ENCODE data around the gene PPP1R37. TPM values are rescaled to one million over a fixed set of nuclear protein-coding genes. Genes with fewer than 3 reads are reported as not detected.
A peak's percentile ranks its signal among the peaks of the same experiment; 100 is the strongest.

The PPP1R37 gene
- total RNA-seq, 2 experiments from 2014 or later: 18.7 to 30.0 TPM

GRCh38 chr19:45059258-45059965 is 33.6 kb upstream of the PPP1R37 start:
- Mint-ChIP-seq H3K4me3 (no peak overlapping the region), H3K4me1 (no peaks in the 10 kb centered on the region), H3K9me3 (ENCODE audit: low read depth) (no peaks in the 10 kb centered on the region), H3K27ac (peak overlapping the region; percentile 25), H3K27me3 (no peaks in the 10 kb centered on the region), H3K36me3 (peaks cover 31% of the 10 kb centered on the region)
- CTCF ChIA-PET: interaction anchor here (0.6 to 4.3 kb wide), 47 partner anchors 9 to 329 kb away, joined by 3 to 25 read pairs (median 4); partner anchors contain the start of genes CLASRP, GEMIN7, PPP1R37 and TOMM40
- peak; percentile 91 for ATAC-seq
- DNase-seq: peak; percentile 88

GRCh38 chr19:45061965-45062364 is 31.0 kb upstream of the PPP1R37 start:
- Mint-ChIP-seq H3K9me3 (ENCODE audit: low read depth) (no peaks in the 10 kb centered on the region), H3K4me1 (no peaks in the 10 kb centered on the region), H3K27ac (no peak overlapping the region), H3K4me3 (no peak overlapping the region), H3K36me3 (peaks cover 36% of the 10 kb centered on the region), H3K27me3 (no peaks in the 10 kb centered on the region)
- ATAC-seq: no peak
- CTCF ChIA-PET: interaction anchor here (0.9 to 3.0 kb wide), 4 partner anchors 13 to 82 kb away, joined by 3 to 16 read pairs (median 3); partner anchors contain the start of gene GEMIN7
- no peak for DNase-seq

GRCh38 chr19:45063851-45064801 is 28.9 kb upstream of the PPP1R37 start:
- H3K9me3 Mint-ChIP-seq (ENCODE audit: low read depth): no peaks in the 10 kb centered on the region
- DNase-seq: no peak
- H3K36me3 Mint-ChIP-seq: peaks cover 26% of the 10 kb centered on the region
- H3K27ac Mint-ChIP-seq: no peak overlapping the region
- H3K27me3 Mint-ChIP-seq: no peaks in the 10 kb centered on the region
- no peak overlapping the region for H3K4me3 Mint-ChIP-seq
- ATAC-seq: no peak
- H3K4me1 Mint-ChIP-seq: no peaks in the 10 kb centered on the region
- CTCF ChIA-PET: interaction anchor here (1.0 to 1.6 kb wide), 2 partner anchors 11 to 16 kb away, joined by 5 read pairs; partner anchors contain the start of gene GEMIN7

GRCh38 chr19:45066921-45067661 is 25.9 kb upstream of the PPP1R37 start:
- DNase-seq (no peak), ATAC-seq (no peak)
- CTCF ChIA-PET: interaction anchor here (1.2 kb wide), 2 partner anchors 51 to 163 kb away, joined by 3 read pairs; no protein-coding TSS in a partner anchor
- Mint-ChIP-seq H3K27ac (no peak overlapping the region), H3K36me3 (peaks cover 25% of the 10 kb centered on the region), H3K27me3 (no peaks in the 10 kb centered on the region), H3K4me1 (no peaks in the 10 kb centered on the region), H3K4me3 (no peak overlapping the region), H3K9me3 (ENCODE audit: low read depth) (no peaks in the 10 kb centered on the region)

GRCh38 chr19:45068041-45068440 is 24.9 kb upstream of the PPP1R37 start:
- no peak for DNase-seq
- no peak overlapping the region for H3K4me3 Mint-ChIP-seq
- peaks cover 24% of the 10 kb centered on the region for H3K36me3 Mint-ChIP-seq
- CTCF ChIA-PET: interaction anchor here (1.2 to 1.9 kb wide), 2 partner anchors 9 to 164 kb away, joined by 3 to 8 read pairs; no protein-coding TSS in a partner anchor
- H3K27me3 Mint-ChIP-seq: no peaks in the 10 kb centered on the region
- no peaks in the 10 kb centered on the region for H3K9me3 Mint-ChIP-seq (ENCODE audit: low read depth)
- H3K27ac Mint-ChIP-seq: no peak overlapping the region
- ATAC-seq: no peak
- no peaks in the 10 kb centered on the region for H3K4me1 Mint-ChIP-seq

- ATAC-seq: no peak
- Mint-ChIP-seq H3K4me1 (no peaks in the 10 kb centered on the region), H3K36me3 (peaks cover 24% of the 10 kb centered on the region), H3K27ac (no peak overlapping the region), H3K4me3 (no peak overlapping the region), H3K9me3 (ENCODE audit: low read depth) (no peaks in the 10 kb centered on the region), H3K27me3 (no peaks in the 10 kb centered on the region)
- CTCF ChIA-PET: interaction anchor here (1.9 kb wide), 1 partner anchor 10 kb away, joined by 8 read pairs; no protein-coding TSS in a partner anchor
- DNase-seq: no peak
Measured at GRCh38 chr19:45069056-45069455, 23.9 kb upstream of the PPP1R37 start.

GRCh38 chr19:45070214-45070613 is 22.8 kb upstream of the PPP1R37 start:
- CTCF ChIA-PET: no interaction called here
- Mint-ChIP-seq H3K4me1 (peaks cover 4% of the 10 kb centered on the region), H3K27ac (no peak overlapping the region), H3K36me3 (peaks cover 21% of the 10 kb centered on the region), H3K27me3 (no peaks in the 10 kb centered on the region), H3K4me3 (no peak overlapping the region), H3K9me3 (ENCODE audit: low read depth) (no peaks in the 10 kb centered on the region)
- ATAC-seq (no peak), DNase-seq (no peak)

- Mint-ChIP-seq H3K36me3 (peaks cover 19% of the 10 kb centered on the region), H3K27me3 (no peaks in the 10 kb centered on the region), H3K27ac (no peak overlapping the region), H3K4me1 (peaks cover 4% of the 10 kb centered on the region), H3K9me3 (ENCODE audit: low read depth) (no peaks in the 10 kb centered on the region), H3K4me3 (no peak overlapping the region)
- ATAC-seq (no peak), DNase-seq (no peak)
- CTCF ChIA-PET: no interaction called here
Measured at GRCh38 chr19:45070861-45071544, 22.0 kb upstream of the PPP1R37 start.

GRCh38 chr19:45071545-45071938 is 21.4 kb upstream of the PPP1R37 start:
- Mint-ChIP-seq H3K27me3 (no peaks in the 10 kb centered on the region), H3K9me3 (ENCODE audit: low read depth) (no peaks in the 10 kb centered on the region), H3K4me3 (no peak overlapping the region), H3K36me3 (peaks cover 19% of the 10 kb centered on the region), H3K27ac (no peak overlapping the region), H3K4me1 (peaks cover 6% of the 10 kb centered on the region)
- ATAC-seq (no peak), DNase-seq (no peak)
- CTCF ChIA-PET: interaction anchor here (0.6 to 1.5 kb wide), 6 partner anchors 21 to 60 kb away, joined by 3 to 5 read pairs (median 3); partner anchors contain the start of gene PPP1R37

GRCh38 chr19:45071969-45072790 is 20.8 kb upstream of the PPP1R37 start:
- Mint-ChIP-seq H3K27me3 (no peaks in the 10 kb centered on the region), H3K36me3 (peaks cover 19% of the 10 kb centered on the region), H3K4me3 (no peak overlapping the region), H3K9me3 (ENCODE audit: low read depth) (no peaks in the 10 kb centered on the region), H3K27ac (peak overlapping the region; percentile 38), H3K4me1 (peaks cover 12% of the 10 kb centered on the region)
- no peak for DNase-seq
- no peak for ATAC-seq
- CTCF ChIA-PET: interaction anchor here (0.6 to 1.9 kb wide), 8 partner anchors 13 to 106 kb away, joined by 3 to 11 read pairs (median 3); partner anchors contain the start of genes BLOC1S3 and PPP1R37

- DNase-seq: no peak
- Mint-ChIP-seq H3K36me3 (peaks cover 11% of the 10 kb centered on the region), H3K27me3 (no peaks in the 10 kb centered on the region), H3K27ac (peak overlapping the region; percentile 55), H3K4me1 (peaks cover 29% of the 10 kb centered on the region), H3K4me3 (peak overlapping the region; percentile 82), H3K9me3 (ENCODE audit: low read depth) (no peaks in the 10 kb centered on the region)
- CTCF ChIA-PET: interaction anchor here (0.7 to 1.8 kb wide), 8 partner anchors 10 to 112 kb away, joined by 3 to 5 read pairs (median 4); partner anchors contain the start of gene PPP1R37
- ATAC-seq: no peak
Measured at GRCh38 chr19:45074744-45075300, 18.2 kb upstream of the PPP1R37 start.

All from activated CD8-positive, alpha-beta memory T cell treated with anti-CD3 and anti-CD28 coated beads, Interleukin-2, amount 10 ng/mL, durations not matched to agents 7 days and 5 days (primary cell).